IPS-15b (cell line): ENCODE results near the gene KCTD8.

Source experiments
- H3K27me3 ChIP-seq: one replicate; pipeline ENCODE4 v1.6.1; 2013; ENCODE audit warnings: low read length; ENCODE audit not compliant: control insufficient read depth, insufficient read depth
- H3K36me3 ChIP-seq: one replicate; pipeline ENCODE4 v1.6.1; 2013; ENCODE audit warnings: low read length; ENCODE audit not compliant: control insufficient read depth, insufficient read depth
- H3K4me1 ChIP-seq: one replicate; pipeline ENCODE4 v1.6.1; 2013; ENCODE audit warnings: mild to moderate bottlenecking, low read length; ENCODE audit not compliant: control insufficient read depth, insufficient read depth
- H3K4me3 ChIP-seq: one replicate; pipeline ENCODE4 v1.5.1; 2013; ENCODE audit warnings: low read depth, low read length
- H3K9ac ChIP-seq: one replicate; pipeline ENCODE4 v1.6.1; 2013; ENCODE audit warnings: low read depth, mild to moderate bottlenecking, low read length
- H3K9me3 ChIP-seq: one replicate; pipeline ENCODE4 v1.6.1; 2013; ENCODE audit warnings: mild to moderate bottlenecking, low read length; ENCODE audit not compliant: control insufficient read depth, insufficient read depth

Gene KCTD8

DNA sequence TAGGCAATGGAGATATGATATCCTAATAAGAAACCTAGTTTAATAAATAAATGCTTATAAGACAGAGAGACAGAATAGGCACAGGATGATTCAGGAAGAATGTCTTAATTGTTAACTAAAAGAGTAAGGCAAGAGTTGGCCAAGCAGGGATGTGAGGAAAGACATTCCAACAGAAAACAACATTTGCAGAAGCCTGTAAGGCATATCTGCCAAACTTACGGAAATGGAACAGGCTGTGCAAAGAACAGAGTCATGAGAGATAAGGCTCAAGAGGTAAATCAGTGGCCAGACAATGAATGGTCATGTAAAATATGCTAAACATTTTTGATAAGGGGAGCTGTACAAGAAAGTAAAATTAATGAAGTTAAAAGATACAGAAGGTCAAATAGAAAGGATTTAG lies 134.9 kb downstream of the KCTD8 start:
- H3K9ac ChIP-seq: no peak overlapping the region
- H3K36me3 ChIP-seq: no peaks in the 10 kb centered on the region
- H3K27me3 ChIP-seq: no peaks in the 10 kb centered on the region
- H3K9me3 ChIP-seq: no peaks in the 10 kb centered on the region
- H3K4me1 ChIP-seq: no peaks in the 10 kb centered on the region
- H3K4me3 ChIP-seq: no peak overlapping the region

DNA sequence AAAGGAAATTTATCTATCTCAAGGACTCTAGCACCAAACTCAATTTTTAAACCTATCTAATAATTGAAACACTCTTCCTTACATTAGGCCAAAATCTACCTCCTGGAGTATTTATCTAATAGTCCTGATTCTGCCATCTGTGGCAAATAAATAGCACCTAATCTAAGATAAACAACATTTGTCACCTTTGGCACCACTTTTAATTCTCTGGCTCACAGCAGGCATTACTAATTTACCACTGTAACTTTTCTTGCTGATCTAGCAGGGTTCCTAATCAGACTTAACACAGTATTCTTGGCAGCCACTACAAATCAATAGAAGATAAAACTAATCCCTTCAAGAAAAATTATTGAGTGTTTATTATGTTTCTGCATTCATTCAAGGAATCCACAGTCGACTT lies 161.1 kb downstream of the KCTD8 start:
- Histone ChIP-seq H3K9me3 (no peaks in the 10 kb centered on the region), H3K27me3 (no peaks in the 10 kb centered on the region), H3K4me3 (no peak overlapping the region), H3K4me1 (no peaks in the 10 kb centered on the region), H3K9ac (no peak overlapping the region), H3K36me3 (no peaks in the 10 kb centered on the region)

DNA sequence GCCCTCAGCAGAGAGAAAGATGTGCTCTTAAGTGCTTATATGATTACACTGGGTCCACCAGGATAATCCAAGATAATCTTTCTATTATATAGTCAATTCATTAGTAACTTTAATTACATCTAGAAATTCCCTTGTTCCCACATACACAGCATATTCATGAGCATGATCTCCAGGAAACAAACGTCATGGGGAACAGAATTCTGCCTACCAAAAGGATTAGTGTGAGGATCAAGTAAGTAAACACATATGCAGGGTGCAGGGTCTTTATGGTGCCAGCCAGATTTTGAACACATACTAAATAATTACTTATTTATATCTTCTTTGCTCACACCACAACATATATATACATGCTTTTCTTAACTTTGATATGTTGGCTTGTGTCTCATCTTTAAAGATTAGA lies 169.1 kb downstream of the KCTD8 start:
- Histone ChIP-seq H3K36me3 (no peaks in the 10 kb centered on the region), H3K27me3 (no peaks in the 10 kb centered on the region), H3K4me3 (no peak overlapping the region), H3K9me3 (no peaks in the 10 kb centered on the region), H3K9ac (no peak overlapping the region), H3K4me1 (no peaks in the 10 kb centered on the region)

DNA sequence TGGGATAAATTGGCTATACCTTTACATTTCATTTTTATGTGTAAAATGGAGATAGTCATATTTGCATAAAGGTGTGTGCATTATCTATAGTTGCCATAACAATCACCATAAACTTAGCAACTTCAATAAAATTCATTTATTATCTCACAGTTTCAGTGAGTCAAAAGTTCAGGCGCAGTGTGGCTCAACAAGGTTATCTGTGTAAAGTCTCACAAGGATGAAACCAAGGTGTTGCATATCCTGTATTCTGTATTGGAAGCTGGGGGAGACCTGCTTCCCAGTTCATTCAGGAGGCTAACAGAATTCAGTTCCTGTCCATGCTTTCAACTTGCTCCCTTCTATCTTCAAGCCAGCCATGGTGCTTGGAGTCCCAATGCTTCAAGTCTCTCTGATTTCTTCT lies 169.5 kb downstream of the KCTD8 start:
- no peaks in the 10 kb centered on the region for H3K9me3 ChIP-seq
- H3K36me3 ChIP-seq: no peaks in the 10 kb centered on the region
- no peaks in the 10 kb centered on the region for H3K27me3 ChIP-seq
- no peaks in the 10 kb centered on the region for H3K4me1 ChIP-seq
- H3K4me3 ChIP-seq: no peak overlapping the region
- H3K9ac ChIP-seq: no peak overlapping the region

DNA sequence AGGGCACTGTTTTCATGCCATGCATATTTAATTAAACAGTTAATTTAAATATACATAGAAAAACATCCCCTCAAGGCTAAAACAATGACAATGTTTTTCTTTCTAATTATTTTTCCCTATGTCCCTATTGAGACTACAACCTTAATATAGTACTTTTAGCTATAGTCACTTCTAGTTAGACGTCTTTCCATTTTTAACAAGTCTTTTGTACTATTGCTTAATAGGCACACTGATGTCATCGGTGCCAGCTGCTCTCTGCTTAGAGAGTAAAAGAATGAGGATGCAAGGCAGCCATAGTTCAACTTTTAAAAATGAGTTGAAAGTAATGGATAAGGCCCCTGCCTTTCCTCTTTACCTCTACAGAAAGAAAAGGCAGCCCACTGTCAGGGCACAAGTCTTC lies 191.1 kb downstream of the KCTD8 start:
- Histone ChIP-seq H3K27me3 (no peaks in the 10 kb centered on the region), H3K4me1 (peaks cover 4% of the 10 kb centered on the region), H3K36me3 (no peaks in the 10 kb centered on the region), H3K9me3 (no peaks in the 10 kb centered on the region), H3K9ac (no peak overlapping the region), H3K4me3 (no peak overlapping the region)

DNA sequence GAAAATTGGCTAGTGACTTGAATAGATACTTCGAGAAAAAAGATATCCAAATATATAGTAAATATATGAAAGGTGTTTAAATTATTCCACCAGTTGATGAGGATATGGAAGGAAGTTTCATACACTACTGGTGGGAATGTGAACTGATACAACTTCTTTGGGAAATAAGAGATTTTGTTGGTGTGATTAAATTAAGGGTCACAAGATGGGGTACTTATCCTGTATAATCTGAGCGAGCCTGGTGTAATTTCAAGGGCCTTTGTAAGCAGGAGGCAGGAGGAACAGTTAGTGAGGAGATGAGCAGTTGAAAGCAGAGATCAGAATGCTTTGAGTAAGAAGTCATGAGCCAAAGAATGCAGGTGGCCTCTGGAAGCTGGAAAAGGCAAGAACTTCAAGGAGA lies 192.2 kb downstream of the KCTD8 start:
- peaks cover 4% of the 10 kb centered on the region for H3K4me1 ChIP-seq
- H3K4me3 ChIP-seq: no peak overlapping the region
- H3K27me3 ChIP-seq: no peaks in the 10 kb centered on the region
- H3K9ac ChIP-seq: no peak overlapping the region
- H3K36me3 ChIP-seq: no peaks in the 10 kb centered on the region
- no peaks in the 10 kb centered on the region for H3K9me3 ChIP-seq

DNA sequence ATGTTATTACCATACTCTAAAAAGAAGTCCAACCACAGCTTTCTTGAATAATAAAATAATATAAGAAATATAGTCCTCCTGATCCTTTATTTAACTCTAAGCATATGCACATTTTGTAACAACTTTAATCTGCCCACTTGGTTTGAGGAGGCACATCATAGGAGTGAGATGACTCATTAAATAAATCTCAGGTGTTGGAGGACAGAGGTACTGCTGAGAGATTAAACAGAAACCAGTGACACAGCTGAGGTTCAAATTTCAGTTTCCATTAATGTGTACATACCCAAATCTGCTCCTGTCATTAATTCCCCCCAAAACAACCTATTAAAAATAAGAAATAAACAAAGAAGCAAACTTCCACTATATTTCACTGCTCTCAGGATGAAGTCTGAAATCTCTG lies 211.0 kb downstream of the KCTD8 start:
- Histone ChIP-seq H3K4me3 (no peak overlapping the region), H3K9ac (no peak overlapping the region), H3K27me3 (peaks cover 18% of the 10 kb centered on the region), H3K36me3 (no peaks in the 10 kb centered on the region), H3K9me3 (no peaks in the 10 kb centered on the region), H3K4me1 (no peaks in the 10 kb centered on the region)

DNA sequence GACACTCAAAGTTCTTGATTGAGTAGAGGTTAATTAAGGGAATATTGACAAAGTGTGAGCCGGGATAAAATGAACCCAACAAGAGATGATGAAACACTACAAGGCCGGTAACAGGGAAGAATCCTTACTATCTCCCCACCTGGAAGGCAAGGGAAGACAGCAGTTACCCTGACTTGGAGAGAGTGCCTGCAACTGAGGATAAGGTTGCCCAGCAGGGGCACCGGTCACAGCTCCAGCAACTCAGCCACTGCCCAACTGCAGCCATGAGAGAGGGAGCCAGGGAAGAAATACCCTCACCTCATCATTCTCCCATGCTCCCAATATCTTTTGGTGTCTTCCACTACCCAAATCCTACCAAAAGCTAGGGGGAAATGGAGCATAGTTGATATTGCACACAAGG lies 212.7 kb downstream of the KCTD8 start:
- H3K27me3 ChIP-seq: peaks cover 31% of the 10 kb centered on the region
- H3K4me1 ChIP-seq: no peaks in the 10 kb centered on the region
- H3K36me3 ChIP-seq: no peaks in the 10 kb centered on the region
- H3K4me3 ChIP-seq: no peak overlapping the region
- no peaks in the 10 kb centered on the region for H3K9me3 ChIP-seq
- no peak overlapping the region for H3K9ac ChIP-seq

DNA sequence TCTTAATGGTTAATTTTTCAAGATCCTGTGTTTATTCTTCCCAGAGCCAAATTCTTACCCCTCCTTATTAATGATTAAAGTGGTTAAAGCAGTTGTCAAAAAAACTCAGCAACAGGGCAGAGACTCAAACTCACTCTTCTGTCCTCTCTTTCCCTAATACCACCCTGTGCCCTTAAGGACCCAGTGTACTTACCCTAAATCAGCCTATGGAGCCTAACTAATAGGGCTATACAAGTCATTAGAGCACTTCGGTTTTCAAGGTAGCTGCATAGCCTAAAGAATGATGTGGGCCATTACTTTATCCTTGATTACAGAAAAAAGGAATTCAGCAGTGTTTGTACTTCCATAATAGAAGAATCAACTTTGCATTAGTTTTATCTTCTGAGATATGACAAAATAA lies 216.3 kb downstream of the KCTD8 start:
- Histone ChIP-seq H3K4me1 (peaks cover 2% of the 10 kb centered on the region), H3K36me3 (no peaks in the 10 kb centered on the region), H3K9ac (no peak overlapping the region), H3K27me3 (peaks cover 39% of the 10 kb centered on the region), H3K4me3 (no peak overlapping the region), H3K9me3 (no peaks in the 10 kb centered on the region)

DNA sequence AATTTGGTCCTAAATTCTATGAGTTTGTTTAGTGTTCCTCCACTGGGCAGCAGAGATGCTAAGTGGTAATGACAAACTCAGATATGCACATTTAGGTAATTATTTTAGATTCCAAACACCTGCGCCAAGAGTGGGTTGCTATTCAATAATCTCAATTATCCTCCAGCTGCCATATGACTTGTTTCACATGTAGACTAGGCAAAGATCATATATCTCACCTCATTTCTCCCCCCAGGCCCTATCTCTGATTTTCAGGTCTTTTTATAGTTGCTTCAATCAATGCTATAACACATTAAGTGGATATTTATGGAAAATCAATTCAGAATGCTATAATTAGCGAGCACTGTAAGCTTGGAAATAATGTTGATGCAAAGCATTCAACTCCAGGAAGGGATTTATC lies 217.6 kb downstream of the KCTD8 start:
- Histone ChIP-seq H3K9ac (no peak overlapping the region), H3K9me3 (no peaks in the 10 kb centered on the region), H3K4me1 (peaks cover 2% of the 10 kb centered on the region), H3K27me3 (peaks cover 39% of the 10 kb centered on the region), H3K36me3 (no peaks in the 10 kb centered on the region), H3K4me3 (no peak overlapping the region)

DNA sequence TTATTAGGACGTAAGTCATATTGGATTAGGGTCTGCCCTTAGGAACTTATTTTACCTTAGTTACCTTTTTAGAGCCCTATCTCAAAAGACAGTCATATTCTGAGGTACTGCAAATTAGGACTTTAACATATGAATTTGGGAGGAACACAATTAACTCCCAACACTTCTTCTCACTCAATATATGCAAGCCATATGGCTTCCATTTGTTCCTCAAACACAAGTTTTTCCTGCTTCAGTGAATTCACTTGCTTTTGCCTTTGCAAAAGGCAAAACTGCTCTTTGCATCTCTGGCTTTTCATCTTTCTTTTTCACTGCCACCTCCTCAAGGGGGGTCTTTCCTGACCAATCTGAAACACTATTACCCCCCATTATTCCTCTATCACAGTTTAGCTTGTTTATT lies 220.3 kb downstream of the KCTD8 start:
- peaks cover 25% of the 10 kb centered on the region for H3K27me3 ChIP-seq
- no peaks in the 10 kb centered on the region for H3K36me3 ChIP-seq
- no peak overlapping the region for H3K9ac ChIP-seq
- H3K9me3 ChIP-seq: no peaks in the 10 kb centered on the region
- H3K4me3 ChIP-seq: no peak overlapping the region
- peaks cover 2% of the 10 kb centered on the region for H3K4me1 ChIP-seq

DNA sequence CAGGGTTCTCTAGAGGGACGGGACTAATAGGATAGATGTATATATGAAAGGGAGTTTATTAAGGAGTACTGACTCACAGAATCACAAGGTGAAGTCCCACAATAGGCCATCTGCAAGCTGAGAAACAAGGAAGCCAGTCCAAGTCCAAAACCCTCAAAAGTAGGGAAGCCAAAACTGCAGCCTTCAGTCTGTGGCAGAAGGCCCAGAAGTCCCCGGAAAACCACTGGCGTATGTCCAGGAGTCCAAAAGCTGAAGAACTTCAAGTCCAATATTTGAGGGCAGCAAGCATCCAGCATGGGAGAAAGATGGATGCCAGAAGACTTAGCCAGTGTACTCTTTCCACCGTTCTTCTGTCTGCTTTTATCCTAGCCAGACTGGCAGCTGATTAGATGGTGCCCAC lies 227.2 kb downstream of the KCTD8 start:
- Histone ChIP-seq H3K4me3 (no peak overlapping the region), H3K36me3 (no peaks in the 10 kb centered on the region), H3K9ac (no peak overlapping the region), H3K27me3 (no peaks in the 10 kb centered on the region), H3K9me3 (no peaks in the 10 kb centered on the region), H3K4me1 (no peaks in the 10 kb centered on the region)

DNA sequence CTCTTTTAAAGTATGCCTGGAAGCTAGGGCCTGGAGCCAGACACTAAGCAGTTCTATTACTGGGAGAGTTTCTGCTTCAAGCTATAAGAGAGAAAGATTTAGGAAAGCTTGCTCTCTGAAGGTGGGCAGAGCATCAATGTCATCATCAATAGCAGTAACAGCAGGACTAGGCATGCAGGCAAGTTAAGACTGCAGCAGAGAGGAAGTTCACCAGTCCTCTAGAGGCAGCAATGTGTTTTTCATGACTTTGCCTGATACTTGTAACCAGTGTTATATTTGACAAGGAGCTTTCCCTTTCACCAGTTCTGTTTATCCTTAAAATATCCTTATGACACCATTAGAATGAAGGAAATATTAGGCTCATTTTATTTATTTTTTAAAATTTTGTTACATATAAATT lies 237.9 kb downstream of the KCTD8 start:
- Histone ChIP-seq H3K36me3 (no peaks in the 10 kb centered on the region), H3K9me3 (no peaks in the 10 kb centered on the region), H3K9ac (no peak overlapping the region), H3K4me1 (no peaks in the 10 kb centered on the region), H3K4me3 (no peak overlapping the region), H3K27me3 (no peaks in the 10 kb centered on the region)
